ENCODE measurements around the gene PAQR8. TPM values are rescaled to one million over a fixed set of nuclear protein-coding genes. Genes with fewer than 3 reads are reported as not detected.

Gene PAQR8, protein sequence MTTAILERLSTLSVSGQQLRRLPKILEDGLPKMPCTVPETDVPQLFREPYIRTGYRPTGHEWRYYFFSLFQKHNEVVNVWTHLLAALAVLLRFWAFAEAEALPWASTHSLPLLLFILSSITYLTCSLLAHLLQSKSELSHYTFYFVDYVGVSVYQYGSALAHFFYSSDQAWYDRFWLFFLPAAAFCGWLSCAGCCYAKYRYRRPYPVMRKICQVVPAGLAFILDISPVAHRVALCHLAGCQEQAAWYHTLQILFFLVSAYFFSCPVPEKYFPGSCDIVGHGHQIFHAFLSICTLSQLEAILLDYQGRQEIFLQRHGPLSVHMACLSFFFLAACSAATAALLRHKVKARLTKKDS
- total RNA-seq, result 1 to 10 TPM; 4.1 to 4.4 TPM

DNA sequence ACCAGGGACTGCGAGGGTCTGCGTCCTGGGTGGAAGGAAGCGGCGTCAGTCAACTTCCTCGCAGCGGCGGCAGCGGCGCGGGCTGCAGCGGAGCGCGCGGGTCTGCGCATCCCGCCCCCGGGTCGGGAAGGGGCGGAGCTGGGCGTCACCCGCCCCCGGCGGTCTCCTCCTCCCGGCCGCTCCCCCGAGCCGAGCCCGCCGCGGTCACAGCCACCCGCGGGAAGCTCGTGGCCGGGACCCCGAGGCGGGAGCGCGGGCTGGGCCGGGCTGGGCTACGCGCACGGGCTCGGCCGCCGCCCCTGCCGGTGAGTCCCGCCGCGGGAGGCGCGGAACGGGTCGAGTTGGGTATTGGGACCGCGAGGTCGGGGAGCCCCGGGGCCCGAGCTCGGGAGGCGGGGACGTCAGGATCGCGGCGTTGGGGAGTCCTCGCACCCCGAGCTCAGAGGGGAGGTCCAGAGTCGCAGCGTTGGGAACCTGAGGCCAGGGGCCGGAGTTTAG, at the start of gene PAQR8:
Gene PAQR8, plus strand, starts transcription at position 207 of the 498 bp plus-strand sequence. CDS start 41,063 bp downstream, outside the sequence.
- DNase-seq (ENCODE audit: low spot score), result peak; percentile 89
- ATAC-seq, result peak; percentile 97 to 98
- Mint-ChIP-seq H3K27me3 (no peaks in the 10 kb centered on the region), H3K4me3 (peak within 1 kb of the TSS; percentile 98), H3K27ac (peak within 1 kb of the TSS; percentile 85 to 89), H3K36me3 (no peaks in the 10 kb centered on the region), H3K4me1 (ENCODE audit: low read depth in 2 of 2) (peaks cover 16 to 21% of the 10 kb centered on the region in 2 donors), H3K9me3 (no peaks in the 10 kb centered on the region)

GRCh38 chr6:52312461-52312860, 49.5 kb upstream of the PAQR8 start:
- ATAC-seq, result no peak
- no peak for DNase-seq (ENCODE audit: low spot score)
- H3K9me3 Mint-ChIP-seq, result no peaks in the 10 kb centered on the region
- no peak overlapping the region for H3K27ac Mint-ChIP-seq
- no peaks in the 10 kb centered on the region for H3K27me3 Mint-ChIP-seq
- no peak overlapping the region for H3K4me3 Mint-ChIP-seq
- no peaks in the 10 kb centered on the region for H3K36me3 Mint-ChIP-seq
- H3K4me1 Mint-ChIP-seq (ENCODE audit: low read depth in 2 of 2), result peaks cover 11 to 17% of the 10 kb centered on the region in 2 donors

DNA sequence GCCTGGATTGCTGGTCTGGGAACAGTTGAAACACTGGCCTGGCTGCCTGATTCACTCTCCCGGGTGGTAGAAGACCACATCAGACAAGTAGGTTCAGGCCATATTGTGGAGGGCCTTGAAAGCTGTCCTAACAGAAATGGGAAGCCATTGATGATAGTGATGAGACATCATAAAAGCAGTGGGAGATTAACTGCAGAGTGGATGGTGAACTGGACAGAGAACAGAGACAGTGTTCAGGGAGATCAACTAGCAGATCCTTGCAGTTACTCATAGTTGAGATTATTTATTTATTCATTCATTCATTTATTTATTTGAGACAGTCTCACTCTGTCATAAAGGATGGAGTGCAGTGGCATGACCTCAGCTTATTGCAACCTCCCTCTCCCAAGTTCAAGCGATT, 47.2 kb upstream of the PAQR8 start:
- Mint-ChIP-seq H3K36me3 (no peaks in the 10 kb centered on the region), H3K27me3 (no peaks in the 10 kb centered on the region), H3K4me3 (no peak overlapping the region), H3K9me3 (no peaks in the 10 kb centered on the region), H3K27ac (no peak overlapping the region), H3K4me1 (ENCODE audit: low read depth in 2 of 2) (peaks cover 16 to 17% of the 10 kb centered on the region in 2 donors)
- ATAC-seq, result no peak
- DNase-seq (ENCODE audit: low spot score), result no peak

GRCh38 chr6:52317211-52317610, 44.7 kb upstream of the PAQR8 start:
- H3K27ac Mint-ChIP-seq, result no peak overlapping the region
- no peak for DNase-seq (ENCODE audit: low spot score)
- H3K9me3 Mint-ChIP-seq, result no peaks in the 10 kb centered on the region
- H3K27me3 Mint-ChIP-seq, result no peaks in the 10 kb centered on the region
- H3K4me3 Mint-ChIP-seq, result no peak overlapping the region
- no peaks in the 10 kb centered on the region for H3K36me3 Mint-ChIP-seq
- H3K4me1 Mint-ChIP-seq (ENCODE audit: low read depth in 2 of 2), result peaks cover 13 to 17% of the 10 kb centered on the region in 2 donors
- no peak for ATAC-seq

- ATAC-seq (peak; percentile 77 to 91), DNase-seq (ENCODE audit: low spot score) (no peak)
- H3K27me3 Mint-ChIP-seq, result no peaks in the 10 kb centered on the region
- H3K4me1 Mint-ChIP-seq (ENCODE audit: low read depth in 2 of 2), result peaks cover 13 to 17% of the 10 kb centered on the region in 2 donors
- H3K4me3 Mint-ChIP-seq, result no peak overlapping the region
- no peaks in the 10 kb centered on the region for H3K9me3 Mint-ChIP-seq
- peak overlapping the region in 1 of 2 donors; percentile 59 for H3K27ac Mint-ChIP-seq
- H3K36me3 Mint-ChIP-seq, result no peaks in the 10 kb centered on the region
Observed at GRCh38 chr6:52317841-52318581, 43.9 kb upstream of the PAQR8 start.

- ATAC-seq (no peak), DNase-seq (ENCODE audit: low spot score) (no peak)
- no peak overlapping the region for H3K4me3 Mint-ChIP-seq
- H3K27ac Mint-ChIP-seq, result no peak overlapping the region
- no peaks in the 10 kb centered on the region for H3K36me3 Mint-ChIP-seq
- H3K27me3 Mint-ChIP-seq, result no peaks in the 10 kb centered on the region
- H3K4me1 Mint-ChIP-seq (ENCODE audit: low read depth in 2 of 2), result peaks cover 0 to 3% of the 10 kb centered on the region in 2 donors
- H3K9me3 Mint-ChIP-seq, result no peaks in the 10 kb centered on the region
Observed at GRCh38 chr6:52324189-52324588, 37.8 kb upstream of the PAQR8 start.

DNA sequence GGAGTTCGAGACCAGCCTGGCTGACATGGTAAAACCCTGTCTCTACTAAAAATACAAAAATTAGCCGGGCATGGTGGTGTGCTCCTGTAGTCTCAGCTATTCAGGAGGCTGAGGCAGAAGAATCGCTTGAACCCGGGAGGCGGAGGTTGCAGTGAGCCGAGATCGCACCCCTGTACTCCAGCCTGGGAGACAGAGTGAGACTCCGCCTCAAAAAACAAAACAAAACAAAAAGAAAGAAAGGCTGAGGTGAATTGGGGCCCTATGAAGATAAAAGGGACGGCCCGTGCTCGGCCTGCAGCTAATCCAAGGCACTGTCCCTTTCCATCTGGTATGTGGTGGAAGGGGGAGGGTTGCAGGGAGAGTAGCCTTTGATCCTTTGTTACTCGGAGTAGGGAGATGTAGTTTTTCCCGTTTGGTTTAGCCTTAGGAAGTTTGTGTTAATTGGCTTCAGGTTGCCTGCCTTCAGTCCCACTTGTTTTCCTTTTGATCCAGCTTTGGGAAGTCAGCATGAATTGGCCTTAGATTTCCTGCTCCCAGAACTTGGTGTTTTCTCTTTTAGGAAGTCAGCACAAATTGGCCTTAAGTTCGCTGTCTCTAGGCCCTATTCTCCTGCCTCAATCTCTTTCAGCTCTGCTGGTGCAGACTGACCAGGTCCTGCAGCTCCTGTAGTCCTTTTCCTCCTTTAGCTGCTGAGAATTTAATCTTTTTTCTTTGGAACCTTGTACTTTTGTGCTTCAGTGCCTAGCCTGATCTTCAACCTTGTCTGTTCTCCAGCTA, 36.1 kb upstream of the PAQR8 start:
- DNase-seq (ENCODE audit: low spot score), result no peak
- Mint-ChIP-seq H3K27ac (no peak overlapping the region), H3K4me1 (ENCODE audit: low read depth in 2 of 2) (no peaks in the 10 kb centered on the region), H3K9me3 (no peaks in the 10 kb centered on the region), H3K4me3 (no peak overlapping the region), H3K36me3 (no peaks in the 10 kb centered on the region), H3K27me3 (no peaks in the 10 kb centered on the region)
- ATAC-seq, result no peak

GRCh38 chr6:52326540-52327364, 35.2 kb upstream of the PAQR8 start:
- H3K4me1 Mint-ChIP-seq (ENCODE audit: low read depth in 2 of 2), result no peaks in the 10 kb centered on the region
- no peaks in the 10 kb centered on the region for H3K9me3 Mint-ChIP-seq
- no peaks in the 10 kb centered on the region for H3K36me3 Mint-ChIP-seq
- no peaks in the 10 kb centered on the region for H3K27me3 Mint-ChIP-seq
- ATAC-seq (no peak), DNase-seq (ENCODE audit: low spot score) (no peak)
- no peak overlapping the region for H3K27ac Mint-ChIP-seq
- H3K4me3 Mint-ChIP-seq, result no peak overlapping the region

GRCh38 chr6:52328303-52328662, 33.7 kb upstream of the PAQR8 start:
- ATAC-seq, result no peak
- H3K9me3 Mint-ChIP-seq, result no peaks in the 10 kb centered on the region
- H3K36me3 Mint-ChIP-seq, result no peaks in the 10 kb centered on the region
- H3K4me1 Mint-ChIP-seq (ENCODE audit: low read depth in 2 of 2), result peaks cover 8 to 15% of the 10 kb centered on the region in 2 donors
- no peak overlapping the region for H3K27ac Mint-ChIP-seq
- DNase-seq (ENCODE audit: low spot score), result no peak
- no peak overlapping the region for H3K4me3 Mint-ChIP-seq
- H3K27me3 Mint-ChIP-seq, result no peaks in the 10 kb centered on the region

GRCh38 chr6:52328729-52329128, 33.2 kb upstream of the PAQR8 start:
- peaks cover 13 to 19% of the 10 kb centered on the region in 2 donors for H3K4me1 Mint-ChIP-seq (ENCODE audit: low read depth in 2 of 2)
- H3K27me3 Mint-ChIP-seq, result no peaks in the 10 kb centered on the region
- no peak for ATAC-seq

DNA sequence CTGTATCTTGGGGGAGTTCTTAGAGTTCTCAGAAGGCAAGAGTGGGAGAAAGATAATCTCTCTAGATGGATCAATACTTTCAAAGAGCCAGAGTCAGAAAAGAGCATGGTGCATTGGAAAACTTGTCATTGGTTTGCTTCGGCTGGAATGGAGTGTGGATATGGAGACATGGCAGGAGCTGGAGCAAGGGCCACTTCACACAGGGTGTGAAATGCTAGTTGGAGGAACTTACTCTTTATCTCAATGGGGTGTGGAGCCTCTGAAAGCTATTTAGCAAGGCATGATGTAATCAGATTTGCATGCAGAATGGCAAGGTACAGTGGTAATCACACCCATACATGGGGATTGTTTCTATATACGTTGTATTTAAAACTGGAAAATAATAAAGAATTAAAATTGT, 31.5 kb upstream of the PAQR8 start:
- ATAC-seq (no peak), DNase-seq (ENCODE audit: low spot score) (no peak)
- Mint-ChIP-seq H3K4me3 (no peak overlapping the region), H3K4me1 (ENCODE audit: low read depth in 2 of 2) (peaks cover 20 to 31% of the 10 kb centered on the region in 2 donors), H3K36me3 (no peaks in the 10 kb centered on the region), H3K9me3 (no peaks in the 10 kb centered on the region), H3K27me3 (no peaks in the 10 kb centered on the region), H3K27ac (no peak overlapping the region)

More at GRCh38 chr6:52328729-52329128, 33.2 kb upstream of the PAQR8 start:
- Mint-ChIP-seq H3K36me3 (no peaks in the 10 kb centered on the region), H3K4me3 (no peak overlapping the region), H3K27ac (no peak overlapping the region), H3K9me3 (no peaks in the 10 kb centered on the region)
- no peak for DNase-seq (ENCODE audit: low spot score)

GRCh38 chr6:52331793-52332457, 30.0 kb upstream of the PAQR8 start:
- Mint-ChIP-seq H3K4me3 (no peak overlapping the region), H3K27me3 (no peaks in the 10 kb centered on the region), H3K27ac (no peak overlapping the region), H3K9me3 (no peaks in the 10 kb centered on the region), H3K4me1 (ENCODE audit: low read depth in 2 of 2) (peaks cover 20 to 43% of the 10 kb centered on the region in 2 donors), H3K36me3 (no peaks in the 10 kb centered on the region)
- DNase-seq (ENCODE audit: low spot score), result no peak
- no peak for ATAC-seq
